Measurements from ENCODE around the gene FCN1.

The FCN1 gene

GRCh38 chr9:134922066-134922931 is 4.6 kb upstream of the FCN1 start:
- no peak overlapping the region for H3K9ac ChIP-seq (ENCODE audit: low read length)
- no peaks in the 10 kb centered on the region for H3K79me2 ChIP-seq (ENCODE audit: low read length)
- no peaks in the 10 kb centered on the region for H4K20me1 ChIP-seq (ENCODE audit: insufficient read depth, low read length)
- peaks cover 73% of the 10 kb centered on the region for H3K27me3 ChIP-seq (replicated peaks; ENCODE audit: insufficient read depth, low read length)
- no peaks in the 10 kb centered on the region for H3K9me2 ChIP-seq (replicated peaks; ENCODE audit: insufficient read depth, low read length)
- H3K4me3 ChIP-seq (ENCODE audit: low read length), result no peak overlapping the region
- H3K36me3 ChIP-seq (replicated peaks; ENCODE audit: insufficient read depth, low read length), result no peaks in the 10 kb centered on the region
- no peak for TF ChIP-seq EZH2phosphoT487 (IDR thresholded peaks at IDR 0.05; ENCODE audit: low read length)
- no peak for TF ChIP-seq EZH2 (optimal IDR thresholded peaks at IDR 0.05; ENCODE audit: low read depth, low read length)
- no peak for TF ChIP-seq CTCF (IDR thresholded peaks at IDR 0.05; ENCODE audit: low read length)
- H3K4me2 ChIP-seq (ENCODE audit: low read depth, low read length), result no peak overlapping the region
- no peak overlapping the region for H2AFZ ChIP-seq (ENCODE audit: low read length)
- no peaks in the 10 kb centered on the region for H3F3A ChIP-seq (ENCODE audit: insufficient read depth, low read length)
- no peaks in the 10 kb centered on the region for H3K4me1 ChIP-seq (ENCODE audit: low read length)
- DNase-seq, result no peak
- H3K27ac ChIP-seq (ENCODE audit: low read length), result no peak overlapping the region
- no peaks in the 10 kb centered on the region for H3K9me3 ChIP-seq (replicated peaks; ENCODE audit: insufficient read depth, low read length)

- no peaks in the 10 kb centered on the region for H3K79me2 ChIP-seq (ENCODE audit: low read length)
- H3K4me2 ChIP-seq (ENCODE audit: low read depth, low read length), result no peak overlapping the region
- no peaks in the 10 kb centered on the region for H3K36me3 ChIP-seq (replicated peaks; ENCODE audit: insufficient read depth, low read length)
- H3K9me3 ChIP-seq (replicated peaks; ENCODE audit: insufficient read depth, low read length), result no peaks in the 10 kb centered on the region
- no peak for DNase-seq
- H4K20me1 ChIP-seq (ENCODE audit: insufficient read depth, low read length), result no peaks in the 10 kb centered on the region
- H3K9me2 ChIP-seq (replicated peaks; ENCODE audit: insufficient read depth, low read length), result no peaks in the 10 kb centered on the region
- H3K4me1 ChIP-seq (ENCODE audit: low read length), result no peaks in the 10 kb centered on the region
- TF ChIP-seq EZH2 (optimal IDR thresholded peaks at IDR 0.05; ENCODE audit: low read depth, low read length) (no peak), CTCF (IDR thresholded peaks at IDR 0.05; ENCODE audit: low read length) (no peak), EZH2phosphoT487 (IDR thresholded peaks at IDR 0.05; ENCODE audit: low read length) (no peak)
- H3K27me3 ChIP-seq (replicated peaks; ENCODE audit: insufficient read depth, low read length), result peaks cover 88% of the 10 kb centered on the region
- no peak overlapping the region for H2AFZ ChIP-seq (ENCODE audit: low read length)
- H3K4me3 ChIP-seq (ENCODE audit: low read length), result no peak overlapping the region
- H3K9ac ChIP-seq (ENCODE audit: low read length), result no peak overlapping the region
- H3F3A ChIP-seq (ENCODE audit: insufficient read depth, low read length), result no peaks in the 10 kb centered on the region
- no peak overlapping the region for H3K27ac ChIP-seq (ENCODE audit: low read length)
These were observed 1.6 kb upstream of the FCN1 start for GRCh38 chr9:134919303-134919702.

GRCh38 chr9:134918646-134919045 is 934 bp upstream of the FCN1 start:
- no peak overlapping the region for H3K4me3 ChIP-seq (ENCODE audit: low read length)
- H3K36me3 ChIP-seq (replicated peaks; ENCODE audit: insufficient read depth, low read length), result no peaks in the 10 kb centered on the region
- H3K9ac ChIP-seq (ENCODE audit: low read length), result no peak overlapping the region
- DNase-seq, result no peak
- H3K4me1 ChIP-seq (ENCODE audit: low read length), result no peaks in the 10 kb centered on the region
- H3F3A ChIP-seq (ENCODE audit: insufficient read depth, low read length), result no peaks in the 10 kb centered on the region
- H3K79me2 ChIP-seq (ENCODE audit: low read length), result no peaks in the 10 kb centered on the region
- no peaks in the 10 kb centered on the region for H4K20me1 ChIP-seq (ENCODE audit: insufficient read depth, low read length)
- no peak overlapping the region for H2AFZ ChIP-seq (ENCODE audit: low read length)
- no peak overlapping the region for H3K4me2 ChIP-seq (ENCODE audit: low read depth, low read length)
- TF ChIP-seq CTCF (IDR thresholded peaks at IDR 0.05; ENCODE audit: low read length), result no peak
- TF ChIP-seq EZH2 (optimal IDR thresholded peaks at IDR 0.05; ENCODE audit: low read depth, low read length), result no peak
- TF ChIP-seq EZH2phosphoT487 (IDR thresholded peaks at IDR 0.05; ENCODE audit: low read length), result no peak
- H3K9me3 ChIP-seq (replicated peaks; ENCODE audit: insufficient read depth, low read length), result no peaks in the 10 kb centered on the region
- no peak overlapping the region for H3K27ac ChIP-seq (ENCODE audit: low read length)
- H3K9me2 ChIP-seq (replicated peaks; ENCODE audit: insufficient read depth, low read length), result no peaks in the 10 kb centered on the region
- peaks cover 90% of the 10 kb centered on the region for H3K27me3 ChIP-seq (replicated peaks; ENCODE audit: insufficient read depth, low read length)
